HG02973 (cell line): ENCODE results near the gene NBAS.

ENCODE experiments used
- ATAC-seq: cut with Tn5 transposase; IDR thresholded peaks from one replicate; pipeline ENCODE4 v1.9.1; 2021; ENCODE audit warnings: moderate library complexity; ENCODE audit not compliant: unreplicated experiment

The NBAS gene

GRCh38 chr2:15560988-15561573 is at the start of gene NBAS:
Gene NBAS, minus strand, starts transcription at chr2:15561334. Its CDS starts 30 bp downstream, at chr2:15561304.
- peak; percentile 81 for ATAC-seq

- no peak for ATAC-seq
Observed at GRCh38 chr2:15610430-15610952, 49.4 kb upstream of the NBAS start.

GRCh38 chr2:15609341-15610042 is 48.4 kb upstream of the NBAS start:
- ATAC-seq = no peak

GRCh38 chr2:15608392-15608761 is 47.2 kb upstream of the NBAS start:
- no peak for ATAC-seq

- no peak for ATAC-seq
Observed at GRCh38 chr2:15607709-15608391, 46.7 kb upstream of the NBAS start.

- ATAC-seq = no peak
Observed at GRCh38 chr2:15606481-15607441, 45.6 kb upstream of the NBAS start.

- ATAC-seq = no peak
Observed at GRCh38 chr2:15605721-15606120, 44.6 kb upstream of the NBAS start.

- ATAC-seq = no peak
Observed at GRCh38 chr2:15603948-15604347, 42.8 kb upstream of the NBAS start.

- no peak for ATAC-seq
Observed at GRCh38 chr2:15603044-15603765, 42.1 kb upstream of the NBAS start.

GRCh38 chr2:15602393-15602792 is 41.3 kb upstream of the NBAS start:
- no peak for ATAC-seq

- no peak for ATAC-seq
Observed at GRCh38 chr2:15601681-15602080, 40.5 kb upstream of the NBAS start.

- ATAC-seq = no peak
Observed at GRCh38 chr2:15599994-15600393, 38.9 kb upstream of the NBAS start.

- no peak for ATAC-seq
Observed at GRCh38 chr2:15596968-15597367, 35.8 kb upstream of the NBAS start.

GRCh38 chr2:15596350-15596749 is 35.2 kb upstream of the NBAS start:
- ATAC-seq = no peak

GRCh38 chr2:15595936-15596335 is 34.8 kb upstream of the NBAS start:
- no peak for ATAC-seq

GRCh38 chr2:15595342-15595905 is 34.3 kb upstream of the NBAS start:
- no peak for ATAC-seq

- no peak for ATAC-seq
Observed at GRCh38 chr2:15594291-15595256, 33.4 kb upstream of the NBAS start.

- ATAC-seq = no peak
Observed at GRCh38 chr2:15593327-15593705, 32.2 kb upstream of the NBAS start.
